Nephron progenitor cell (in vitro differentiated cells): ENCODE results near the gene LPP.

Source experiments
- DNase-seq: peaks from one replicate; pipeline ENCODE4 v3.0.0; 2021
- H3K27ac Mint-ChIP-seq: 2 replicates; pipeline ENCODE4 v1.8.0; 2021; ENCODE audit warnings: mild to moderate bottlenecking, moderate library complexity, mixed read lengths
- H3K27me3 Mint-ChIP-seq: 2 replicates; pipeline ENCODE4 v1.8.0; 2021; ENCODE audit warnings: mild to moderate bottlenecking, low read depth, mixed read lengths; ENCODE audit not compliant: poor library complexity
- H3K36me3 Mint-ChIP-seq: 2 replicates; pipeline ENCODE4 v1.8.0; 2021; ENCODE audit warnings: low read depth, mixed read lengths
- H3K4me1 Mint-ChIP-seq: 2 replicates; pipeline ENCODE4 v1.8.0; 2021; ENCODE audit warnings: mixed read lengths
- H3K4me3 Mint-ChIP-seq: 2 replicates; pipeline ENCODE4 v1.8.0; 2021; ENCODE audit warnings: mild to moderate bottlenecking, moderate library complexity, mixed read lengths
- H3K9me3 Mint-ChIP-seq: 2 replicates; pipeline ENCODE4 v1.8.0; 2021; ENCODE audit warnings: mild to moderate bottlenecking, moderate library complexity, mixed read lengths
- TF ChIP-seq, protein P1 (sequence below): fragments of 200-600 bp; sonication (generic); IDR thresholded peaks from 2 replicates; pipeline ENCODE4 v1.5.0; 2021; ENCODE audit warnings: antibody characterized with exemption

Gene LPP

DNA sequence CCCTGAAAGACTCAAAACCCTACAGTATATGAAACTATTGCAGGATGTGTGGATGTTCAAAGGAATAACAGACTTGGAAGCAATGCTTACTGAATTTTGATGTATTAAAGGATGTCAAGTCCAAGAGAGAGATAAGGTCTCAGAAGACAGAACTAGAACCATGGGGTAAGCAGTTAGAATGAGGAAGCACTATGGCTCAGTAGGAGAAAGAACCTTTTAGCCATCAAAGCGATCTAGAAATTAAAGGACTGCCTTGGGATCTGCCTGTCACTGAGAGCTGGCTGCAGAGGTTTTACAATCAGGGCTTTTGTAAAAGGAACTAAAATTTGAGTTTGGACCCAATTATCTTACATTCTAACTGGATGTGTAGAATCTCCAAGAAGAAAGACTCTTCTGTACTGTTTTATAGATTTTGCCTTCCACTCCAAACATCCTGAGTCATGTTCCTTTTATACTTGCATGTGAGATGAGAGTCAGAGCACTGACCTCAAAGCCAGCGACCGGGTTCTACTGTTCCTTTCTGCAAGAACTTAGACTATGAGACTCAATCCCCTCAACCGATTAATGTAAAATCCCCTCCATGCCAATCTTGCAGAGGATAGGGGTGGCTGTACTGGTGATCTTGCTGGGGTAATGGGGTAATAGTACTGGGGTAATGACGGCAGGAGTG is 605.5 kb downstream of the LPP start:
- Mint-ChIP-seq H3K4me1 (peaks cover 9% of the 10 kb centered on the region), H3K36me3 (no peaks in the 10 kb centered on the region), H3K9me3 (no peaks in the 10 kb centered on the region), H3K4me3 (no peak overlapping the region), H3K27ac (peak overlapping the region; percentile 37), H3K27me3 (no peaks in the 10 kb centered on the region)
- TF ChIP-seq, protein P1, sequence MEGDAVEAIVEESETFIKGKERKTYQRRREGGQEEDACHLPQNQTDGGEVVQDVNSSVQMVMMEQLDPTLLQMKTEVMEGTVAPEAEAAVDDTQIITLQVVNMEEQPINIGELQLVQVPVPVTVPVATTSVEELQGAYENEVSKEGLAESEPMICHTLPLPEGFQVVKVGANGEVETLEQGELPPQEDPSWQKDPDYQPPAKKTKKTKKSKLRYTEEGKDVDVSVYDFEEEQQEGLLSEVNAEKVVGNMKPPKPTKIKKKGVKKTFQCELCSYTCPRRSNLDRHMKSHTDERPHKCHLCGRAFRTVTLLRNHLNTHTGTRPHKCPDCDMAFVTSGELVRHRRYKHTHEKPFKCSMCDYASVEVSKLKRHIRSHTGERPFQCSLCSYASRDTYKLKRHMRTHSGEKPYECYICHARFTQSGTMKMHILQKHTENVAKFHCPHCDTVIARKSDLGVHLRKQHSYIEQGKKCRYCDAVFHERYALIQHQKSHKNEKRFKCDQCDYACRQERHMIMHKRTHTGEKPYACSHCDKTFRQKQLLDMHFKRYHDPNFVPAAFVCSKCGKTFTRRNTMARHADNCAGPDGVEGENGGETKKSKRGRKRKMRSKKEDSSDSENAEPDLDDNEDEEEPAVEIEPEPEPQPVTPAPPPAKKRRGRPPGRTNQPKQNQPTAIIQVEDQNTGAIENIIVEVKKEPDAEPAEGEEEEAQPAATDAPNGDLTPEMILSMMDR, result no peak
- DNase-seq, result no peak

DNA sequence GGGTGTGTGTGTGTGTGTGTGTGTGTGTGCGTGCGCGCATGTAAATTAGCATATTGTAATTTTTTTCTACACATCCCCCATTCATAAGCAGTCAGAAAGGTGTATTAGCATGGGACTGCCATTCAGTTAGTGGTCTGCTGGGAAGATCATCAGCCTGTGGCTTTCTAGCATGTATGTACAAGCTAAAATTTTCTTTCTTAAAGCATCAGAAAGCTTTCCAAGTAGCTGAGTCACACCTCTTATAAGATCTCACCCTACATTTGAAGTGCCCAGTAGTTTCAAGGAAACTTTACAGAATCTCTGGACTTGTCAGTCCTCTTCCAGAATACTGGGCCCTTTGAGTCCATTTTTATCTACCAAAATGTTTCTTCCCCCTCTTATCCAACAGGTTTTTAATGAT is 606.5 kb downstream of the LPP start:
- no peak overlapping the region for H3K4me3 Mint-ChIP-seq
- no peaks in the 10 kb centered on the region for H3K27me3 Mint-ChIP-seq
- TF ChIP-seq, protein P1, result no peak
- DNase-seq, result no peak
- H3K9me3 Mint-ChIP-seq, result no peaks in the 10 kb centered on the region
- H3K27ac Mint-ChIP-seq, result no peak overlapping the region
- peaks cover 9% of the 10 kb centered on the region for H3K4me1 Mint-ChIP-seq
- no peaks in the 10 kb centered on the region for H3K36me3 Mint-ChIP-seq

- H3K27ac Mint-ChIP-seq, result no peak overlapping the region
- peaks cover 2% of the 10 kb centered on the region for H3K4me1 Mint-ChIP-seq
- H3K9me3 Mint-ChIP-seq, result no peaks in the 10 kb centered on the region
- no peaks in the 10 kb centered on the region for H3K36me3 Mint-ChIP-seq
- DNase-seq, result no peak
- H3K4me3 Mint-ChIP-seq, result no peak overlapping the region
- no peaks in the 10 kb centered on the region for H3K27me3 Mint-ChIP-seq
- TF ChIP-seq, protein P1, result no peak
These were observed 607.5 kb downstream of the LPP start for GRCh38 chr3:188761439-188761838.

GRCh38 chr3:188761964-188762363 is 608.0 kb downstream of the LPP start:
- Mint-ChIP-seq H3K4me1 (no peaks in the 10 kb centered on the region), H3K27me3 (no peaks in the 10 kb centered on the region), H3K27ac (no peak overlapping the region), H3K36me3 (no peaks in the 10 kb centered on the region), H3K4me3 (no peak overlapping the region), H3K9me3 (no peaks in the 10 kb centered on the region)
- TF ChIP-seq, protein P1, result no peak
- no peak for DNase-seq

DNA sequence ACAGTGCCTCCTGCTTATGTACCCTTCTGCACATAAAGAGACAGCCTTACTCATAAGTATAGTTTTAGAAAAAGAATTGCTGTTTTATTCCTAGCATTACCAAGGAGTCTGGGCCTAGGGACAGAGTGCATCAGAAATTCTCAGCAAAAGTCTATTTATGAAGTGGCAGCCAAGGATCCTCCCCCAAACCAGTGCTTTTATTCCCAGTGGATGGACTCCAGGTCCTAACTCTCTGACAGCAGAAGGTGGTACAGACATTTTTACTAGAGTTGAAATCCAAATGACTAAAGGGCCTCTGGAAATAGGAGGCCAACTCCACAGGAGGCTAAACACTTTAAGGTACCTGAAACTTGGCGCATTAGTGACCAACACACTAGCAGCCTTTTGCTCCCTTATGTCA is 610.7 kb downstream of the LPP start:
- Mint-ChIP-seq H3K4me1 (peaks cover 5% of the 10 kb centered on the region), H3K27ac (no peak overlapping the region), H3K4me3 (no peak overlapping the region), H3K36me3 (no peaks in the 10 kb centered on the region), H3K27me3 (no peaks in the 10 kb centered on the region), H3K9me3 (no peaks in the 10 kb centered on the region)
- TF ChIP-seq, protein P1, result no peak
- DNase-seq, result no peak

DNA sequence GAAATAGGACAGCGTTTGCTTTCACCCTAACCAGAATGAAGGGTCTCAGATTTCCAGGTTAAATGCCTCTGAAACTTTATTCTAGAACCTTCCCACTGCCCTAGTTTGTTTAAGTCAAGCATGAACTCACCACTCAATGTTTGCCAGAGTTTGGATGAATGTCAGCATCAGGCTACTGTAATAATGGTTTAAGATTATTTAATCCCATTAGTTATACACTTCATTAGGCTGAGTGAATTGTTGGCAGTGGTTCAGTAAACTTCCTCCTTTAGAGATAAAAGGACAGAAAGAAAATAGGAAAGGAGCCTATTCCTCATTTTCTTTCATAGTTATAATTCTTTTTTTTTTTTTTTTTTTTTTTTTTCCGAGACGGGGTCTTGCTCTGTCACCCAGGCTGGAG is 615.9 kb downstream of the LPP start:
- TF ChIP-seq, protein P1, result no peak
- Mint-ChIP-seq H3K27me3 (no peaks in the 10 kb centered on the region), H3K9me3 (no peaks in the 10 kb centered on the region), H3K27ac (no peak overlapping the region), H3K36me3 (no peaks in the 10 kb centered on the region), H3K4me1 (peaks cover 5% of the 10 kb centered on the region), H3K4me3 (no peak overlapping the region)
- no peak for DNase-seq
